ENCODE measurements around the gene ARL3. TPM values are rescaled to one million over a fixed set of nuclear protein-coding genes. Genes with fewer than 3 reads are reported as not detected.

Gene ARL3
- total RNA-seq, 1 experiment from 2014 or later = 17.9 TPM

- DNase-seq (ENCODE audit: low spot score) = no peak
Measured at GRCh38 chr10:102639537-102639936, 74.7 kb downstream of the ARL3 start.

GRCh38 chr10:102635377-102635776 is 78.8 kb downstream of the ARL3 start:
- no peak for DNase-seq (ENCODE audit: low spot score)

- no peak for DNase-seq (ENCODE audit: low spot score)
Measured at GRCh38 chr10:102634686-102635085, 79.5 kb downstream of the ARL3 start.

- no peak for DNase-seq (ENCODE audit: low spot score)
Measured at GRCh38 chr10:102633848-102634247, 80.3 kb downstream of the ARL3 start.

GRCh38 chr10:102633287-102633686 is 80.9 kb downstream of the ARL3 start:
- DNase-seq (ENCODE audit: low spot score) = peak; percentile 59

- DNase-seq (ENCODE audit: low spot score) = no peak
Measured at GRCh38 chr10:102632394-102633111, 81.6 kb downstream of the ARL3 start.

GRCh38 chr10:102631525-102632393 is 82.4 kb downstream of the ARL3 start:
- DNase-seq (ENCODE audit: low spot score) = no peak

GRCh38 chr10:102630663-102631062 is 83.5 kb downstream of the ARL3 start:
- DNase-seq (ENCODE audit: low spot score) = no peak

- DNase-seq (ENCODE audit: low spot score) = peak; percentile 99
Measured at GRCh38 chr10:102629661-102630614, 84.3 kb downstream of the ARL3 start.

GRCh38 chr10:102628451-102628911 is 85.7 kb downstream of the ARL3 start:
- peak; percentile 72 for DNase-seq (ENCODE audit: low spot score)

GRCh38 chr10:102627736-102628293 is 86.4 kb downstream of the ARL3 start:
- peak; percentile 85 for DNase-seq (ENCODE audit: low spot score)

GRCh38 chr10:102627291-102627735 is 86.9 kb downstream of the ARL3 start:
- DNase-seq (ENCODE audit: low spot score) = no peak

- DNase-seq (ENCODE audit: low spot score) = no peak
Measured at GRCh38 chr10:102626026-102626685, 88.0 kb downstream of the ARL3 start.

- DNase-seq (ENCODE audit: low spot score) = no peak
Measured at GRCh38 chr10:102624751-102625645, 89.2 kb downstream of the ARL3 start.

GRCh38 chr10:102624094-102624493 is 90.1 kb downstream of the ARL3 start:
- no peak for DNase-seq (ENCODE audit: low spot score)
